DND-41 (cell line): ENCODE measurements around the gene CPNE4.

Source experiments
- CTCF ChIP-seq: IDR thresholded peaks from 2 replicates; pipeline ENCODE4 v1.5.1; 2012; ENCODE audit warnings: borderline replicate concordance, low read length, moderate library complexity, mild to moderate bottlenecking; ENCODE audit not compliant: poor library complexity, severe bottlenecking; ENCODE audit errors: extremely low read depth
- EZH2 ChIP-seq: IDR thresholded peaks from 3 replicates; pipeline ENCODE4 v1.6.1; 2012; ENCODE audit warnings: borderline replicate concordance, low read depth, mild to moderate bottlenecking, moderate library complexity, low read length, inconsistent platforms; ENCODE audit not compliant: severe bottlenecking

GRCh38 chr3:131491084-131491483 lies 543.7 kb downstream of the CPNE4 start:
- TF ChIP-seq EZH2 (no peak), CTCF (no peak)
